Measurements from ENCODE around the gene MAPT.
A peak's percentile ranks its signal among the peaks of the same experiment; 100 is the strongest.
"Not testable (repeated sequence)": the region's sequence is repeated elsewhere in the genome, so short reads cannot be mapped to it uniquely, and the experiment has no call there.

Gene MAPT

DNA sequence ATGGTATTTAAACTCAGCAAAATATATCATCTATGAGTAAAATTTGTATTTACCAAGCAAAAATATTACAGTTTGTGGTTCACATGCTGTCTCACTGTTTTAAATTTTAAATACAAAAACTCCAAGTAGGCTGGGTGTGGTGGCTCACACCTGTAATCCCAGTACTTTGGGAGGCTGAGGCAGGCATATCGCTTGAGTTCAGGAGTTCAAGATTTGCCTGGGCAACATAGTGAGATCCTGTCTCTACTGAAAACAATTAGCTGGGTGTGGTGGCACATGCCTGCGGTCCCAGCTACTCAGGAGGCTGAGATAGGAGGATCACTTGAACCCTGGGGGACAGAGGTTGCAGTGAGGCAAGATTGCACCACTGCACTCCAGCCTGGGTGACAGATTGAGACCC is 37.3 kb downstream of the MAPT start:
- DNase-seq: no peak

GRCh38 chr17:45934044-45934979 is 40.0 kb downstream of the MAPT start:
- no peak for DNase-seq

- DNase-seq: no peak
Measured at GRCh38 chr17:45935197-45935709, 40.9 kb downstream of the MAPT start.

DNA sequence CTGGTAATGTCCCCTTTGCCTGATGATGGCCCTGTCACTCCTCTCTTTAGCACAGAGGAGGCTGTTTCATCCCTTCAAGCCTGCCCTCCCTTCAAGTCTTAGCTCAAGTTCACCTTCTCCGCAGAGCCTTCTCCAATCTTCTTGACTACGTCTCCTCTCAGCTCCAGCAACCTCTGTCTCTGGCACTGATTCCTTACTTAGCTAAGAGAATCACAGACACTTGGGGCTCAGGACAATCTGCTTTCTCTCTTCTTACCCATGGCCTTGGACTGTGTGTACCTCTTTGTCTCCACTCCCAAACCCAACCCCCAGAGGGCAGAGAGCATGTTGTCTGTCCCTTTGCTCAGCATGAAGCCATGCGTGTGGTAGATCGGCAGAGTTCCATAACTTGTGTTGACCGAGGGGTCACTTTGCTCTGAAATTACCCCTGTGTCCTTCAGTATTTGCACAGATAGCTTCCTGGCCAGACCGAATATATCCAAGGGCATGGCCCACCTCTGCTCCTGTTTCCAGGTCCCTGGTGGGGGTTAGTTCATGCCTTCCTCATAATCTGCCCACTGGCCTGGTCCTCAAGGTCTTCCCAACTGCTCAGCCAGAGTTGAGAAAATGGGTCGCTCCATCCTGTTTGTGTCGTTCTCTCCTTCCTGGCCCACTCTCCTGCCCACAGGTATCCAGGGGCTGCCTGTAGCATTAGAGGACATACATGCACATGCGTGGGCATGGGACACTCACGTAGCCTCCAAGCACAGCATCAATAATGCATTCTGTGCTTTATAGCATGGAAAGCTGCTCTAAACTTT is 41.6 kb downstream of the MAPT start:
- no peak for DNase-seq

DNA sequence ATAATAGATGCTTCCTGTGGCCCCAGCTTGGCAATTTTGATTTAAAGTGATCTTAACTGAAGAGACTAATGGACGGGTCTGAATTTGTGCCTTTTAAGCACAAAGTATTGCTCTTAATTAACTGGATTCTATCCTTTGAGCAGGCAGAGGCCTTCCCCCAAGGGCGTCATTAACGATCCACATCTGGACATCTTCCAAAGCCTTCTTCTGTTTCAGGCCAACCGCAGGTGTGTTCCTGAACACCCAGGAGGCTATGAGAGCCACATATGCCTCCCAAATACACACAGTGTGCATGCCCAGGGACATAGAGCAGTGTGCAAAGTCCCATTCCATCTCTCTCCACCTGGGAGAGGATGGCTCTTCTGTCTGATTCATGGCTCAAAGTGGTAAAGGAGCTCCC is 42.3 kb downstream of the MAPT start:
- DNase-seq: no peak

- DNase-seq: not testable (repeated sequence)
Measured at GRCh38 chr17:45937186-45937585, 42.8 kb downstream of the MAPT start.

DNA sequence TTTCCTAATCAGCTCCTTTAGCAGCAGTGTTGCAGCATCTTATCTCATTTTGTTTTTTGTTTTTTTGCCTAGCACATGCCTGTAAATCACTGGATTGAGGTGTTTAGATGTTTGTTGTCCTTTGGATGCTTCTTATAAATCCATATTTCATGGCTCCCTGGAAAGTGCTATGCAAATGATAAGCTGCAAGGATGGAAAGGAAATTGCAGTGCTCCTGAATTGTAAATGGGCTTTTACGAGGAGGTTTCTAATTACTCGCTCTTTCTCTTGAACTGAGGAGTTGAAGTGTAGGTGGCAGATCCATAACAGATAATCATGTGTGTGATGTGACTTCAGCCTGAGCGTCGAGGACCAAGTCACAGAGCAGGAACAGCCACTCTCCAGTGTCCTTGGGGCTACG is 45.0 kb downstream of the MAPT start:
- no peak for DNase-seq

- peak in 1 of 2 donors; percentile 39 for DNase-seq
Measured at GRCh38 chr17:45940293-45940692, 45.9 kb downstream of the MAPT start.

- DNase-seq: peak; percentile 49 to 88
Measured at GRCh38 chr17:45940826-45941225, 46.5 kb downstream of the MAPT start.

DNA sequence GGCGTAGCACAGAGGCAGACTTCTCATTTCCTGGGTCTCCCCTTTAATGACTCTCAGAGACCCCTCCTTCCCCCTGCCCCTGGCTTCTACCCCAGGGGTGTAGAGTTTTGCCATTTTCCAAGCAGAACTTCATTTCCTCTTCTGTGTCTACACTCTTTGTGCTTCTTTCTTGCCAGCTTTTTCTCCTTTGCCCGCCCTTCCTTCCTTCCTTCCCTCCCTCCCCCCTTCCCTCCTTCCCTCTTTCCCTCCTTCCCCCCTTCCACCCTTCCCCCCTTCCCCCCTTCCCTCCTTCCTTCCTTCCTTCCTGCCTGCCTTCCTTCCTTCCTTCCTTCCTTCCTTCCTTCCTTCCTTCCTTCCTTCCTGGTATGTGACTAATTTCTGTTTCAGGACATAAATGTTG is 47.0 kb downstream of the MAPT start:
- DNase-seq: no peak

DNA sequence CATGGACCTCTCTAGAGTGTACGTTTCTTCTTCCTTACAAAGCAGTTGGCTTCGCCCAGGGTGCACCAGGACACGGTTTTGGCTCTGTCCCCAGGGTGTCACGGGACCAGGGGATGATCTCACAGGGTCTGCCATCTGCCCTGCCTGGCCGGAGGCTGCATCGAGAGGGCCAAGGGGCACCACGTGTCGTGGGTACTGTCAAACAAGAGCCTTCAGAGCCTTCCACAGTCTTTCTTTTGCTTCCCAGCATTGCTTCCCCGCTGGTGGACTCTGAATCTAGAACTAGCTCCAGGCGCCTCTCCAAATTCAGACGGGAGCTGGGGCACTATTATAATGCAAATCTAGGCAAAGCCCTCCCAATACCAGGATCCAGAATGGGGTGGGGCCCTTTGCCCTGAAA is 47.9 kb downstream of the MAPT start:
- peak; percentile 97 to 99 for DNase-seq

- DNase-seq: peak in 1 of 2 donors; percentile 75
Measured at GRCh38 chr17:45946841-45947256, 52.5 kb downstream of the MAPT start.

- DNase-seq: no peak
Measured at GRCh38 chr17:45948498-45948880, 54.1 kb downstream of the MAPT start.

GRCh38 chr17:45948881-45949624 is 54.7 kb downstream of the MAPT start:
- peak; percentile 57 to 62 for DNase-seq

- no peak for DNase-seq
Measured at GRCh38 chr17:45949755-45950320, 55.5 kb downstream of the MAPT start.

DNA sequence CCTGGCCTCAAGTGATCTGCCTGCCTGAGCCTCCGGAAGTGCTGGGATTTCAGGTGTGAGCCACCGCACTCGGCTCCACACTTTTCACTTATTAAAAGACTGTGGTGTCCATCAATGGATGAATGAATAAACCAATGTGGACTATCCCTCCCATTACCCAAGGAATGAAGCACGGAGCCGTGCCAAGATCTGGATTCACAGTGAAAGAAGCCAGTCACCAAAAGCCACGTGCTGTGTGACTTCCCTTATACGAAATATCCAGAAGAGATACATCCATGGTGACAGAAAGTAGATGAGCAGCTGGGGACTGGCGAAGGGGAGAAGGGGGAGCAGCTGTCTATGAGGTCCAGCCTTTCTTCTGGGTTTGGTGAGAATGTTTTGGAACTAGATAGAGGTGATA is 56.5 kb downstream of the MAPT start:
- DNase-seq: peak in 1 of 2 donors; percentile 42

GRCh38 chr17:45951403-45951802 is 57.0 kb downstream of the MAPT start:
- no peak for DNase-seq

- DNase-seq: no peak
Measured at GRCh38 chr17:45951941-45952340, 57.6 kb downstream of the MAPT start.

DNA sequence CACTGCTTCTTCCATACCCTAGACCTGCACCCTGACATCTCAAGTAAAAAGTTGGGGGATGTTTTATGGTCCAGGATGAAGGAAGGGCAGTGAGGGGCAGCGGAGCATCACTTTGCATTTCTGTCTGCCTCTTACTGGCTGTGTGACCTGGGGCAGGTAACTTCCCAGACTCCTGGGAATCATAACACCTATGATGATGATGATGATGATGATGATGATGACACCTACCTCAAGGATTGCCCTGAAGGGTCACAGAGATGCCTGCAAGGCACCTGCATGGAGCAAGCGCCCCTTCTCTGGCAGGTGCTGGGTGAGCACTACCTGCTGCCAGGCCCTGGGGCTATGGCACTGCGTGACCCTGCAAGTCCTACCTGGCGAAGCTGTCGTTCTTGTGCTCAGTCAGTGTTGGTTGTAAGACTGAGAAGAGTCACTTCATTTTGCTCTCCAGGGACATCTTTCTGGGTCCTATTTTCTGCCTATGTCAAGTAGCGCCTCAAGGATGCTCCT is 58.5 kb downstream of the MAPT start:
- no peak for DNase-seq

DNA sequence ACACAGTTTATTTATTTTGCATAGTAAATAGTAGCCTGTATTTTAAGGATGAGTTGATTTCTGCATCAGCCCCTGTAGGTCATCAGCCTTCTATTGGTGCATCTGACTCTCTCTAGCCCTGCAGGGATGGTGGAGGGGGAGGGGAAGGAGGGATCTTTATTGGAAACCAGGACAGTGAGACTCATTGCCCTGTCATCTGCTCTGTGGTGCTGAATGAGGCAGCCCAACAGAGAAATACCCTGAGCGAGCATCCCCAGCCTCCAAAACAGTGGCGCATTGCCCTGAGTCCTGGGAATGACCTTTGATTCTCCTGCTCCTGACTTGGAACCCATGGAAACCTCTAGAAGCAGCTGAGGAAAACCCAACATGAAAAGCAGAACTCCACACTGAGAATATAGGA is 59.2 kb downstream of the MAPT start:
- no peak for DNase-seq

DNA sequence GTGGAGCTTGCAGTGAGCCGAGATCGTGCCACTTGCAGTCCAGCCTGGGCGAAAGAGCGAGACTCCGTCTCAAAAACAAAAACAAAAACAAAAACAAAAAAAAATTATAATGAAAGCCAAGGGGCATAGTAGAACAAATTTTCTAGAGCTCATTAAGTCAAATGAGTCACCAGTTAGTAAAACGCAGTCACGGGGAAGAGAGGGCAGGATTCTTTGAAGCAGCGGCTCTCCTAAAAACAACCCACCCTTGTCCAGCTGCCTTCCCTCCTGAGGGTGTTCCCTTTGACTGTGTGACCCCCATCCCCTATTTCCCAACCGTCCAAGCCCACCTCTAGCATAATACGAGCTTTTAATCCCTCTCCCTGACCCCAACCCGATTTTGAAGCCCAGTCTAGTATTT is 60.6 kb downstream of the MAPT start:
- no peak for DNase-seq

DNA sequence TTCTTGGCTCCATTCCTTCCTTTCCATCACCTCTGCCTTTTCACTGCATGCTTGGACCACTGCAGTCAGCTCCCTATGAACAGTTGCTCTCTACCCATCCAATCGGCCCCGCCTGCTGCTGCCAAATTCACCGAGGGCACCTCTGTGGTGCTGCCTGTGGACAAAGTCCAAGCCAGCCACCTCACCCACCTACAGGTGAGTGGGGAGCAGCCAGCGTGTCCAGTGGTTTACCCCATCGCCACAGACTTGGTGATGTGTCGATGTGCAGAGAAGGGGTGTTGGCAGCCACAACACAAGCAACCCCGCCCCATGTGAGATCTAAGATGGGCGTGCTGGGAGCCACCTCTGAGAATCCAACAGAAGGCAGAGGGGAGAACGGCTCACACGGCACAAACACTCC is 61.0 kb downstream of the MAPT start:
- DNase-seq: no peak

Data from hippocampal formation (tissue), 2 donors.